ENCODE data around the gene APBB2.

APBB2 gene

DNA sequence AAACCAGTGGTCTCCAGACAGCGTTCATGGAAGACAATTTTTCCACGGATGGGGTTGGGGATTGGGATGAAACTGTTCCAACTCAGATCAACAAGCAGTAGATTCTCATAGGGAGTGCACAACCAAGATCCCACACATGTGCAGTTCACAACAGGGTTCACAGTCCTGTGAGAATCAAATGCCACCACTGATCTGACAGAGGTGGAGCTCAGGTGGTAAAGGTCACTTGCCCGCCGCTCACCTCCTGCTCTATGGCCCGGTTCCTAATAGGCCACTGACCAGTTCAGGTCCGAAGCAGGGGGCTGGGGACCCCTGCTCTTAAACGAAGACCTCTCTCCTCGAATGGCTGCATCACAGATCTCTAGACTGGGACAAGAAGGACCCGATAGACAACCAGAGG is 4.4 kb downstream of the APBB2 start:
- TF ChIP-seq, protein P1, sequence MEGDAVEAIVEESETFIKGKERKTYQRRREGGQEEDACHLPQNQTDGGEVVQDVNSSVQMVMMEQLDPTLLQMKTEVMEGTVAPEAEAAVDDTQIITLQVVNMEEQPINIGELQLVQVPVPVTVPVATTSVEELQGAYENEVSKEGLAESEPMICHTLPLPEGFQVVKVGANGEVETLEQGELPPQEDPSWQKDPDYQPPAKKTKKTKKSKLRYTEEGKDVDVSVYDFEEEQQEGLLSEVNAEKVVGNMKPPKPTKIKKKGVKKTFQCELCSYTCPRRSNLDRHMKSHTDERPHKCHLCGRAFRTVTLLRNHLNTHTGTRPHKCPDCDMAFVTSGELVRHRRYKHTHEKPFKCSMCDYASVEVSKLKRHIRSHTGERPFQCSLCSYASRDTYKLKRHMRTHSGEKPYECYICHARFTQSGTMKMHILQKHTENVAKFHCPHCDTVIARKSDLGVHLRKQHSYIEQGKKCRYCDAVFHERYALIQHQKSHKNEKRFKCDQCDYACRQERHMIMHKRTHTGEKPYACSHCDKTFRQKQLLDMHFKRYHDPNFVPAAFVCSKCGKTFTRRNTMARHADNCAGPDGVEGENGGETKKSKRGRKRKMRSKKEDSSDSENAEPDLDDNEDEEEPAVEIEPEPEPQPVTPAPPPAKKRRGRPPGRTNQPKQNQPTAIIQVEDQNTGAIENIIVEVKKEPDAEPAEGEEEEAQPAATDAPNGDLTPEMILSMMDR (IDR thresholded peaks at IDR 0.05; ENCODE audit: insufficient read depth, missing control alignments): no peak
- no peak for FAIRE-seq
- no peak for DNase-seq (ENCODE audit: insufficient read length, low spot score)

GRCh38 chr4:41209187-41209586 is 5.2 kb downstream of the APBB2 start:
- TF ChIP-seq, protein P1 (IDR thresholded peaks at IDR 0.05; ENCODE audit: insufficient read depth, missing control alignments): no peak
- DNase-seq (ENCODE audit: insufficient read length, low spot score) (no peak), FAIRE-seq (no peak)

- FAIRE-seq: no peak
- no peak for DNase-seq (ENCODE audit: insufficient read length, low spot score)
- TF ChIP-seq, protein P1 (IDR thresholded peaks at IDR 0.05; ENCODE audit: insufficient read depth, missing control alignments): no peak
Observed at GRCh38 chr4:41207291-41207831, 7.0 kb downstream of the APBB2 start.

DNA sequence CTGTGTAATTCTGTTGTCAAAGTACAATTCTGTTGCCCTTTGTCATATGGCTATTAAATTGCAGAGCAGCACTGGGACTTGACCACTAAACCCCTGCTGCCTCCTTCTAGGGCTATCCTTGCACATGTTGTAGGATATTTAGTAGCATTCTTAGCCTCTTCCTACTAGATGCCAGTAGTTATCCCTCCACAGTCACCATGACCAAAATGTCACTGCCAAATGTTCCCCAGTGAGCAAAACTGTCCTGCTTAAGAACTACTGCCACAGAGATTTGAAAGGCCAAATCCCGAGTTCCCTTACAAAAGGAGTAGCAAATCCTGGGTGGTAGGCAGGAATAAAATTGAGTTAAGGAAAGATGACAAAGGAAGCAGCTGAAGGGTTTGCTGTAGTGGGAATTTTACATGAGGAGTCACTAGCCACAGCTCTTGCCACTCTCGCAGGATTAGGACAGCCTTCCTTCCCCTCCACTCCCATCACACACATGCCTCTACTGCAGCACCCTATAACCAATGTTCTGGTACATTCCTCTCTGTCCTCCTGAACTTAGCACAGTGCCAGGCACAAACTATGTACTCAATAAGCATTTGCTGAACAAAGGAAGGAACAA is 8.4 kb downstream of the APBB2 start:
- FAIRE-seq (no peak), DNase-seq (ENCODE audit: insufficient read length, low spot score) (no peak)
- TF ChIP-seq, protein P1 (IDR thresholded peaks at IDR 0.05; ENCODE audit: insufficient read depth, missing control alignments): no peak

DNA sequence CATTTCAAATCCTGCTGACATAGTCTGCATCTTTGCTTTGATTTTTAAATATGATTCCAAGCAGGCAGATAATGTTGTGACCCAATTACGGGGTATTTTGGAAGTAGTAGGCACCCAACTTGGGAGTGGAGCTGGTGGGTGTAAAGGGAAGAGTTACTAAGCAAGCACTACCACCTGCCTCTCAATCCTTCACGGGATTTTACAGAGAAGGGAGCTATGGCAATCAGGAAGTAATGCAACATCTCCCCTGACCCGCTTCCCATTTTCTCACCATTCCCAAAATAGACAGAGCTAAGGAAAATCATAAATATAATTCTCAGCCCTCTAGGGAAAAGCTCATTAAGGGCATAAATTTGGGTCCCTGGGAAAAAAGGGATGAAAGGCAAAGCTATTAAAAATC is 9.2 kb downstream of the APBB2 start:
- no peak for FAIRE-seq
- DNase-seq (ENCODE audit: insufficient read length, low spot score): no peak
- TF ChIP-seq, protein P1 (IDR thresholded peaks at IDR 0.05; ENCODE audit: insufficient read depth, missing control alignments): no peak

- TF ChIP-seq, protein P1 (IDR thresholded peaks at IDR 0.05; ENCODE audit: insufficient read depth, missing control alignments): no peak
- FAIRE-seq (no peak), DNase-seq (ENCODE audit: insufficient read length, low spot score) (no peak)
Observed at GRCh38 chr4:41204400-41204978, 9.9 kb downstream of the APBB2 start.

- DNase-seq (ENCODE audit: insufficient read length, low spot score) (no peak), FAIRE-seq (no peak)
- TF ChIP-seq, protein P1 (IDR thresholded peaks at IDR 0.05; ENCODE audit: insufficient read depth, missing control alignments): no peak
Observed at GRCh38 chr4:41203841-41204240, 10.5 kb downstream of the APBB2 start.

Measured in D721Med (cell line).